ENCODE results near the gene RENBP.

Gene RENBP

GRCh38 chrX:153970357-153971123, 26.1 kb upstream of the RENBP start:
- no peak for DNase-seq

- no peak for DNase-seq
These were observed 25.5 kb upstream of the RENBP start for GRCh38 chrX:153969904-153970356.

- DNase-seq, result no peak
These were observed 24.9 kb upstream of the RENBP start for GRCh38 chrX:153969125-153969903.

GRCh38 chrX:153968754-153969124, 24.3 kb upstream of the RENBP start:
- DNase-seq, result no peak

GRCh38 chrX:153968255-153968654, 23.8 kb upstream of the RENBP start:
- DNase-seq, result no peak

GRCh38 chrX:153967536-153968224, 23.2 kb upstream of the RENBP start:
- no peak for DNase-seq

- no peak for DNase-seq
These were observed 22.5 kb upstream of the RENBP start for GRCh38 chrX:153966841-153967535.

- no peak for DNase-seq
These were observed 21.8 kb upstream of the RENBP start for GRCh38 chrX:153966283-153966688.

GRCh38 chrX:153965406-153965805, 21.0 kb upstream of the RENBP start:
- no peak for DNase-seq

- no peak for DNase-seq
These were observed 19.7 kb upstream of the RENBP start for GRCh38 chrX:153964105-153964504.

- no peak for DNase-seq
These were observed 19.1 kb upstream of the RENBP start for GRCh38 chrX:153963546-153963945.

- no peak for DNase-seq
These were observed 16.8 kb upstream of the RENBP start for GRCh38 chrX:153961292-153961691.

GRCh38 chrX:153960786-153961185, 16.3 kb upstream of the RENBP start:
- DNase-seq, result no peak

- DNase-seq, result no peak
These were observed 15.6 kb upstream of the RENBP start for GRCh38 chrX:153960077-153960476.

GRCh38 chrX:153959649-153960048, 15.2 kb upstream of the RENBP start:
- DNase-seq, result no peak

GRCh38 chrX:153958605-153959004, 14.2 kb upstream of the RENBP start:
- DNase-seq, result no peak

GRCh38 chrX:153957224-153957623, 12.8 kb upstream of the RENBP start:
- DNase-seq, result no peak

GRCh38 chrX:153956044-153956907, 11.8 kb upstream of the RENBP start:
- DNase-seq, result no peak

- DNase-seq, result no peak
These were observed 10.8 kb upstream of the RENBP start for GRCh38 chrX:153955228-153955732.

- no peak for DNase-seq
These were observed 10.2 kb upstream of the RENBP start for GRCh38 chrX:153954558-153955227.

GRCh38 chrX:153953892-153954557, 9.6 kb upstream of the RENBP start:
- DNase-seq, result no peak
